HL-60 (cell line): ENCODE data around the gene ZPR1.

ENCODE experiments used
- DNase-seq, 2 experiments: peaks; one replicate each; pipeline ENCODE4 v3.0.0-alpha.2; 2010 to 2020; ENCODE audit warnings: low read depth in 1 of 2, low spot score in 1 of 2
- H3K27ac ChIP-seq: fragments of 250-450 bp; sonication (Bioruptor Pico); replicated peaks from 2 replicates; pipeline ENCODE4 v1.5.1; 2020; ENCODE audit warnings: mild to moderate bottlenecking, moderate library complexity
- H3K27me3 ChIP-seq: fragments of 250-450 bp; sonication (Bioruptor Pico); 2 replicates; pipeline ENCODE4 v1.5.1; 2021; ENCODE audit warnings: mild to moderate bottlenecking, moderate library complexity; ENCODE audit not compliant: insufficient read depth, poor library complexity, severe bottlenecking
- H3K4me3 ChIP-seq: replicated peaks from 2 replicates; pipeline ENCODE4 v1.5.1; 2011; ENCODE audit warnings: mild to moderate bottlenecking, control low read depth, low read length; ENCODE audit not compliant: insufficient read depth
- GABPA ChIP-seq: IDR thresholded peaks from 2 replicates; pipeline ENCODE4 v1.6.1; 2012; ENCODE audit warnings: low read depth
- POLR2AphosphoS5 ChIP-seq: IDR thresholded peaks from 2 replicates; pipeline ENCODE4 v1.6.1; 2012; ENCODE audit warnings: low read depth
- REST ChIP-seq: IDR thresholded peaks from 2 replicates; pipeline ENCODE4 v1.6.1; 2012; ENCODE audit warnings: low read depth; ENCODE audit not compliant: insufficient replicate concordance
- SPI1 ChIP-seq: IDR thresholded peaks from 2 replicates; pipeline ENCODE4 v1.6.1; 2012; ENCODE audit warnings: low read depth, mild to moderate bottlenecking, borderline replicate concordance
- TF ChIP-seq, protein P1 (sequence below): IDR thresholded peaks from one replicate; pipeline ENCODE4 v1.5.1; 2011; ENCODE audit warnings: low read length, control low read depth, inconsistent platforms; ENCODE audit not compliant: insufficient read depth

ZPR1 gene

DNA sequence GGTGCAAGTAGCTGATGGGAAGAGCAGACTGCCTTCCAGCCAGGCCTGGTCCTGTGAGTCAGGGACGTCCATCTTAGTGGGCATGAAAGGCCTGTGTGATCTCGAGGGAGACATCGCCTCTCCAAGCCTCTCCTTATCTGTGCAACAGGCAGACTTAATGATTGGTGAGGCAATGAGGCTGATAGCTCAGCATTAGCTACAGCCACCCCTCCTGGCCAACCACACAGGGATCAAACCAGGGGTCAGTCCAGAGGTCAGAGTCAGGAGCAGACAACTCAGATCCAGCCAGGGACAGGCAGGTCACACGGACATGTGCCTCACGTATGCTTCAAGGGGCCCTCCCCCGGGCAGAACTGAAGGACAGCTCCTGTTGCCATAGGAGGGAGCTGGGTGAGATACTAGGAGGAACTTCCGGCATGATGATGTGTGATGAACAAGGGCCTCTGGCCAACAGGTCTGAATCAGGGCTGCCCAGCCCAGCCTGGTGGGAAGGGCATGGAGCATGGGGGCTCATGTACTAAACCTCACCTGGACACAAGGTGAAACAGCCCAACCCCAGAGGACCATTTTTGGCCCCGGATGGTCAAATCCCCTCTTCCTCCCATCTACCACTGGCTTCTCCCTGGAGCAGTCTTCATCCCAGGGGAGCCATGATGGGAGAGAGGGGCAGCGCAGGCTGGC lies 39.1 kb upstream of the ZPR1 start:
- Histone ChIP-seq H3K27me3 (no peaks in the 10 kb centered on the region), H3K27ac (no peak overlapping the region), H3K4me3 (no peak overlapping the region)
- no peak for DNase-seq
- no peak for TF ChIP-seq REST
- no peak for TF ChIP-seq SPI1
- no peak for TF ChIP-seq GABPA
- TF ChIP-seq POLR2AphosphoS5, result no peak
- TF ChIP-seq, protein P1, sequence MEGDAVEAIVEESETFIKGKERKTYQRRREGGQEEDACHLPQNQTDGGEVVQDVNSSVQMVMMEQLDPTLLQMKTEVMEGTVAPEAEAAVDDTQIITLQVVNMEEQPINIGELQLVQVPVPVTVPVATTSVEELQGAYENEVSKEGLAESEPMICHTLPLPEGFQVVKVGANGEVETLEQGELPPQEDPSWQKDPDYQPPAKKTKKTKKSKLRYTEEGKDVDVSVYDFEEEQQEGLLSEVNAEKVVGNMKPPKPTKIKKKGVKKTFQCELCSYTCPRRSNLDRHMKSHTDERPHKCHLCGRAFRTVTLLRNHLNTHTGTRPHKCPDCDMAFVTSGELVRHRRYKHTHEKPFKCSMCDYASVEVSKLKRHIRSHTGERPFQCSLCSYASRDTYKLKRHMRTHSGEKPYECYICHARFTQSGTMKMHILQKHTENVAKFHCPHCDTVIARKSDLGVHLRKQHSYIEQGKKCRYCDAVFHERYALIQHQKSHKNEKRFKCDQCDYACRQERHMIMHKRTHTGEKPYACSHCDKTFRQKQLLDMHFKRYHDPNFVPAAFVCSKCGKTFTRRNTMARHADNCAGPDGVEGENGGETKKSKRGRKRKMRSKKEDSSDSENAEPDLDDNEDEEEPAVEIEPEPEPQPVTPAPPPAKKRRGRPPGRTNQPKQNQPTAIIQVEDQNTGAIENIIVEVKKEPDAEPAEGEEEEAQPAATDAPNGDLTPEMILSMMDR, result no peak

GRCh38 chr11:116825854-116826750 lies 38.3 kb upstream of the ZPR1 start:
- TF ChIP-seq SPI1, result no peak
- TF ChIP-seq, protein P1, result no peak
- no peak for TF ChIP-seq GABPA
- no peak for TF ChIP-seq REST
- no peak for TF ChIP-seq POLR2AphosphoS5
- H3K27me3 ChIP-seq, result no peaks in the 10 kb centered on the region
- H3K27ac ChIP-seq, result no peak overlapping the region
- no peak overlapping the region for H3K4me3 ChIP-seq
- no peak for DNase-seq

GRCh38 chr11:116825434-116825833 lies 37.6 kb upstream of the ZPR1 start:
- TF ChIP-seq POLR2AphosphoS5, result no peak
- no peak for TF ChIP-seq SPI1
- no peak for TF ChIP-seq REST
- no peak for TF ChIP-seq GABPA
- H3K4me3 ChIP-seq, result no peak overlapping the region
- no peaks in the 10 kb centered on the region for H3K27me3 ChIP-seq
- DNase-seq, result no peak
- no peak overlapping the region for H3K27ac ChIP-seq
